Right lobe of liver (tissue), 4 donors: ENCODE results near the gene KRTAP10-11.

Experiments used
- POLR2A ChIP-seq: fragments of 450-650 bp; IDR thresholded peaks from one replicate; pipeline ENCODE4 v1.6.1; 2017; ENCODE audit warnings: antibody characterized with exemption, mild to moderate bottlenecking
- TF ChIP-seq, protein P1 (sequence below), 4 donors: fragments of 200-600 bp in 3 of 4; fragments of 450-650 bp in 1 of 4; IDR thresholded peaks; one replicate each; pipeline versions ENCODE4 v1.5.1 to v1.8.0; 2016 to 2022; ENCODE audit warnings: antibody characterized with exemption in 4 of 4, mild to moderate bottlenecking in 2 of 4
- donor health status: DM: no; HTN: no; CAD: no.
- donor health status: DM: no; HTN: no; CAD: no.
- donor health status: DM: no; HTN: yes; CAD: no.

DNA sequence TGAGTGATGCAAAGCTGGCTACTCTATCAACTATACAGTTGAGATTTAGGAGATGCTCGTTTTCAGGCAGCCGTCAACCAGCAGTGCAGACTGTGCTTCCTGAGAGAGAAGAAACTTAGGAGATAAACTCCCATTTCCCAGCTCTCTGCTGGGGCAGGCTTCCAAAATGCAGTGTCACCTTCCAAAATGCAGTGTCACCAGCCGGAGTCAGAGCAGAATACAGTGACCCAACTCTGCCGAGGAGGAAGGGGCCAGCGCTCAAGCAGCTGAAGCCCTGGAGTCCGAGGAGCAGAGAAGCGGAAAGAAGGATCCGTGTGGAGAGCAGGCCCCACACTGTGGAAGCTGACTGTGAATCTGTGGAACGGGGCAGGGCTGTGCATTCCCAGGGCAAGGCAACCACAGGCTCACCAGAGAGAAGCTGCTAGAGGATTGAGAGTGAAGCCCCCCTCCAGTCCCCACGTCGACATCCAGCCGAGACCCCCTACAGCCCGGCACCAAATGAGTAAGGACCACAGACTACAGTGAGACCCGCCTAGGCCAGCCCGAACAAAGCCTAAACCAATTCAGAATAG is 36.5 kb downstream of the KRTAP10-11 start:
- TF ChIP-seq, protein P1, sequence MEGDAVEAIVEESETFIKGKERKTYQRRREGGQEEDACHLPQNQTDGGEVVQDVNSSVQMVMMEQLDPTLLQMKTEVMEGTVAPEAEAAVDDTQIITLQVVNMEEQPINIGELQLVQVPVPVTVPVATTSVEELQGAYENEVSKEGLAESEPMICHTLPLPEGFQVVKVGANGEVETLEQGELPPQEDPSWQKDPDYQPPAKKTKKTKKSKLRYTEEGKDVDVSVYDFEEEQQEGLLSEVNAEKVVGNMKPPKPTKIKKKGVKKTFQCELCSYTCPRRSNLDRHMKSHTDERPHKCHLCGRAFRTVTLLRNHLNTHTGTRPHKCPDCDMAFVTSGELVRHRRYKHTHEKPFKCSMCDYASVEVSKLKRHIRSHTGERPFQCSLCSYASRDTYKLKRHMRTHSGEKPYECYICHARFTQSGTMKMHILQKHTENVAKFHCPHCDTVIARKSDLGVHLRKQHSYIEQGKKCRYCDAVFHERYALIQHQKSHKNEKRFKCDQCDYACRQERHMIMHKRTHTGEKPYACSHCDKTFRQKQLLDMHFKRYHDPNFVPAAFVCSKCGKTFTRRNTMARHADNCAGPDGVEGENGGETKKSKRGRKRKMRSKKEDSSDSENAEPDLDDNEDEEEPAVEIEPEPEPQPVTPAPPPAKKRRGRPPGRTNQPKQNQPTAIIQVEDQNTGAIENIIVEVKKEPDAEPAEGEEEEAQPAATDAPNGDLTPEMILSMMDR (IDR thresholded peaks at IDR 0.05): no peak
- no peak for TF ChIP-seq POLR2A
